GM18520 (cell line): ENCODE results near the gene ARAP2.
"Not testable (repeated sequence)": the region's sequence is repeated elsewhere in the genome, so short reads cannot be mapped to it uniquely, and the experiment has no call there.

ENCODE experiments used
- ATAC-seq: cut with Tn5 transposase; IDR thresholded peaks from one replicate; pipeline ENCODE4 v1.9.1; 2021; ENCODE audit not compliant: unreplicated experiment

The ARAP2 gene

GRCh38 chr4:36192922-36193321, 51.4 kb downstream of the ARAP2 start:
- ATAC-seq: no peak

GRCh38 chr4:36189511-36190226, 54.6 kb downstream of the ARAP2 start:
- ATAC-seq: peak; percentile 81

GRCh38 chr4:36187723-36188333, 56.5 kb downstream of the ARAP2 start:
- ATAC-seq: no peak

- no peak for ATAC-seq
Observed at GRCh38 chr4:36183665-36184393, 60.5 kb downstream of the ARAP2 start.

- no peak for ATAC-seq
Observed at GRCh38 chr4:36183232-36183631, 61.1 kb downstream of the ARAP2 start.

- not testable (repeated sequence) for ATAC-seq
Observed at GRCh38 chr4:36182315-36182714, 62.0 kb downstream of the ARAP2 start.

GRCh38 chr4:36180206-36180605, 64.1 kb downstream of the ARAP2 start:
- no peak for ATAC-seq

GRCh38 chr4:36178484-36178883, 65.8 kb downstream of the ARAP2 start:
- ATAC-seq: no peak

GRCh38 chr4:36177946-36178345, 66.4 kb downstream of the ARAP2 start:
- ATAC-seq: no peak

- no peak for ATAC-seq
Observed at GRCh38 chr4:36174570-36174969, 69.7 kb downstream of the ARAP2 start.

GRCh38 chr4:36173905-36174304, 70.4 kb downstream of the ARAP2 start:
- ATAC-seq: no peak

- ATAC-seq: no peak
Observed at GRCh38 chr4:36172656-36173055, 71.7 kb downstream of the ARAP2 start.

- ATAC-seq: no peak
Observed at GRCh38 chr4:36168127-36168878, 76.0 kb downstream of the ARAP2 start.

GRCh38 chr4:36165631-36166005, 78.7 kb downstream of the ARAP2 start:
- no peak for ATAC-seq

GRCh38 chr4:36164900-36165630, 79.2 kb downstream of the ARAP2 start:
- no peak for ATAC-seq

GRCh38 chr4:36163198-36163597, 81.1 kb downstream of the ARAP2 start:
- no peak for ATAC-seq

- no peak for ATAC-seq
Observed at GRCh38 chr4:36159208-36159607, 85.1 kb downstream of the ARAP2 start.

- ATAC-seq: no peak
Observed at GRCh38 chr4:36152735-36153134, 91.6 kb downstream of the ARAP2 start.

- no peak for ATAC-seq
Observed at GRCh38 chr4:36142504-36142903, 101.8 kb downstream of the ARAP2 start.

- no peak for ATAC-seq
Observed at GRCh38 chr4:36141186-36141585, 103.1 kb downstream of the ARAP2 start.

GRCh38 chr4:36140421-36140820, 103.9 kb downstream of the ARAP2 start:
- no peak for ATAC-seq
